DOHH2 (cell line): ENCODE data around the gene UBE2G2.

Experiments
- H3F3A ChIP-seq: fragments of 200-600 bp; sonication (generic), shearing (Covaris generic); 2 replicates; pipeline ENCODE4 v1.6.0; 2016; ENCODE audit warnings: antibody characterized with exemption, mild to moderate bottlenecking; ENCODE audit not compliant: control insufficient read depth, insufficient read depth
- H3K27ac ChIP-seq: fragments of 200-600 bp; sonication (generic); 2 replicates; pipeline ENCODE4 v1.5.1; 2014; ENCODE audit warnings: low read depth, mild to moderate bottlenecking, low read length, moderate library complexity
- H3K27me3 ChIP-seq: fragments of 200-600 bp; sonication (generic); 2 replicates; pipeline ENCODE4 v1.6.1; 2014; ENCODE audit warnings: mild to moderate bottlenecking, low read length, mixed read lengths; ENCODE audit not compliant: control insufficient read depth
- H3K36me3 ChIP-seq: fragments of 200-600 bp; sonication (generic); 2 replicates; pipeline ENCODE4 v1.6.1; 2014; ENCODE audit warnings: mild to moderate bottlenecking, low read length, moderate library complexity, mixed read lengths; ENCODE audit not compliant: control insufficient read depth
- H3K4me1 ChIP-seq: fragments of 200-600 bp; sonication (generic); 2 replicates; pipeline ENCODE4 v1.6.1; 2014; ENCODE audit warnings: mild to moderate bottlenecking, low read length, mixed read lengths; ENCODE audit not compliant: control insufficient read depth
- H3K4me2 ChIP-seq: fragments of 200-600 bp; sonication (generic); 2 replicates; pipeline ENCODE4 v1.6.0; 2014; ENCODE audit warnings: mild to moderate bottlenecking, low read length, moderate library complexity
- H3K4me3 ChIP-seq: fragments of 200-600 bp; sonication (generic); 2 replicates; pipeline ENCODE4 v1.5.1; 2014; ENCODE audit warnings: mild to moderate bottlenecking, low read length, mixed read lengths
- H3K79me2 ChIP-seq: fragments of 200-600 bp; sonication (generic); 2 replicates; pipeline ENCODE4 v1.6.1; 2014; ENCODE audit warnings: mild to moderate bottlenecking, low read length, mixed read lengths; ENCODE audit not compliant: control insufficient read depth
- H3K9me2 ChIP-seq: fragments of 200-600 bp; sonication (generic); replicated peaks from 2 replicates; pipeline ENCODE4 v1.6.1; 2014; ENCODE audit warnings: mild to moderate bottlenecking, low read length, mixed read lengths; ENCODE audit not compliant: control insufficient read depth
- H3K9me3 ChIP-seq: fragments of 200-600 bp; sonication (generic); 2 replicates; pipeline ENCODE4 v1.6.1; 2014; ENCODE audit warnings: antibody characterized with exemption, low read length, mixed read lengths; ENCODE audit not compliant: control insufficient read depth, insufficient read depth
- H4K20me1 ChIP-seq: fragments of 200-600 bp; sonication (generic); 2 replicates; pipeline ENCODE4 v1.6.0; 2014; ENCODE audit warnings: low read depth, mild to moderate bottlenecking, antibody characterized with exemption, low read length, moderate library complexity; ENCODE audit not compliant: control insufficient read depth, insufficient read depth
- EZH2phosphoT487 ChIP-seq: fragments of 200-600 bp; sonication (generic); IDR thresholded peaks from 2 replicates; pipeline ENCODE4 v1.6.1; 2017; ENCODE audit warnings: borderline replicate concordance, mild to moderate bottlenecking, antibody characterized with exemption, low read length, moderate library complexity, mixed read lengths
- TF ChIP-seq, protein P1 (sequence below): fragments of 200-600 bp; sonication (generic); IDR thresholded peaks from one replicate; pipeline ENCODE4 v1.5.1; 2014; ENCODE audit warnings: antibody characterized with exemption, mild to moderate bottlenecking, low read depth, low read length; ENCODE audit not compliant: poor library complexity, severe bottlenecking

Gene UBE2G2

DNA sequence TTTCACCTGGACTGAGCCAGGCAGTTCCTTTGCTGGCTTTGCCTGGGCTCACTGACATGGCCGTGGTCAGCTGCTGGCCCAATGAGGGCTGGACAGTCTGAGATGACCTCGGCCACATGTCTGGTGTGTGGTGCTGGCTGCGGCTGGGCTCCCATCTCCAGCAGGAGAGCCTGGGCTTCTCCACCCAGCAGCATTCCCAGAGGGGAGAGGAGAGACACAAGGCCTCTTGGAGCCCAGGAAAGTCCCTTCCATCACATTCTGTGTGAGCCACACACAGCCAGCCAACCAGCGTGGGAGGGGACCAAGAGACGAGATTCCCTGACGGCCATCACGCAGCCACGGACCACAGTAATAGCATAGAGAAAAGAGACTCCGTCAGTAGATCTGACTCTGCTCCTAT is 37.3 kb upstream of the UBE2G2 start:
- H3K9me3 ChIP-seq, result no peaks in the 10 kb centered on the region
- no peak overlapping the region for H3K4me2 ChIP-seq
- H3K36me3 ChIP-seq, result no peaks in the 10 kb centered on the region
- H3K9me2 ChIP-seq, result no peaks in the 10 kb centered on the region
- no peak overlapping the region for H3K4me3 ChIP-seq
- H3K79me2 ChIP-seq, result no peaks in the 10 kb centered on the region
- no peak for TF ChIP-seq EZH2phosphoT487
- TF ChIP-seq, protein P1, sequence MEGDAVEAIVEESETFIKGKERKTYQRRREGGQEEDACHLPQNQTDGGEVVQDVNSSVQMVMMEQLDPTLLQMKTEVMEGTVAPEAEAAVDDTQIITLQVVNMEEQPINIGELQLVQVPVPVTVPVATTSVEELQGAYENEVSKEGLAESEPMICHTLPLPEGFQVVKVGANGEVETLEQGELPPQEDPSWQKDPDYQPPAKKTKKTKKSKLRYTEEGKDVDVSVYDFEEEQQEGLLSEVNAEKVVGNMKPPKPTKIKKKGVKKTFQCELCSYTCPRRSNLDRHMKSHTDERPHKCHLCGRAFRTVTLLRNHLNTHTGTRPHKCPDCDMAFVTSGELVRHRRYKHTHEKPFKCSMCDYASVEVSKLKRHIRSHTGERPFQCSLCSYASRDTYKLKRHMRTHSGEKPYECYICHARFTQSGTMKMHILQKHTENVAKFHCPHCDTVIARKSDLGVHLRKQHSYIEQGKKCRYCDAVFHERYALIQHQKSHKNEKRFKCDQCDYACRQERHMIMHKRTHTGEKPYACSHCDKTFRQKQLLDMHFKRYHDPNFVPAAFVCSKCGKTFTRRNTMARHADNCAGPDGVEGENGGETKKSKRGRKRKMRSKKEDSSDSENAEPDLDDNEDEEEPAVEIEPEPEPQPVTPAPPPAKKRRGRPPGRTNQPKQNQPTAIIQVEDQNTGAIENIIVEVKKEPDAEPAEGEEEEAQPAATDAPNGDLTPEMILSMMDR, result no peak
- H3K27me3 ChIP-seq, result peaks cover 11% of the 10 kb centered on the region
- H3K4me1 ChIP-seq, result no peaks in the 10 kb centered on the region
- no peak overlapping the region for H3K27ac ChIP-seq
- no peaks in the 10 kb centered on the region for H4K20me1 ChIP-seq
- H3F3A ChIP-seq, result no peaks in the 10 kb centered on the region

DNA sequence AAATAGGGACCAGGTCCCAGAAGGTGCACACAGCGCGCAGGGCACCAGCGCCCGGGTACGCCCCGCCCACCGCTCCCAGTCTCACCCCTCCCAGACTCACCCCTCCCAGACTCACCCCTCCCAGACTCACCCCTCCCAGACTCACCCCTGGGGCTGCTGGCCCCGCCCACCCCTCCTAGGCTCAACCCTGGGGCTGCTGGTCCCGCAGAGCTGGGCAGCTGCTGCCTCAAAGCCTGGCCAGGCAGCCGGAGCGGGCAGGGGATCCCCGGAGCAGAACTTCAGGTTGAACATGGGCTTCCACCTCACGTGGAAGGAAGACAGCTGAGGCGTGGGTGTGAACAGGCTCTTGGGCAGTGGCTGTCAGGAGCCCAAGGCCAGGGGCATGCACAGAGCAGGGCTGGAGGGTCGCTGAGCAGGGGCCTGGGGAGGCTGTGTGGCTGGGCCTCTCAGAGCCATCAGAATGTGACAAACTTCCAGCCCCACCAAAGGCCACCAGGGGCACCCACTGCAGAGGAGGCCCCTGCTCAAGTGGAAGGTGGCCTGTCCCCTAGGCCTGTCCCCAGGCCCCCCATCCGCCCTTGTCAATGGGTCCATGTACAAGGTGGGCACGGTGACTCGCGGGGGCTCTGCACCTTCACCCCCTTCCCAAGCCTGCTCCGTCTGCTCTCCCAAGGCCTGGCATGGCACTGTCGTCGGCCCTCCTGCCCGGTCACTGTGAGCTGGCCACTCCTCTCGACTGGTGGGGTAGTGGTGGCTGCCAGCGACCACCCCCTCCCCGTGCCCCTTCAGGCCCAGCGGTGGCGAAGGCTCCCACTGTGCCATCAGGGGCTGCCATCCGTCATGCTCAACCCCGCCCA is 36.6 kb upstream of the UBE2G2 start:
- Histone ChIP-seq H4K20me1 (no peaks in the 10 kb centered on the region), H3K4me2 (no peak overlapping the region), H3K27me3 (peaks cover 11% of the 10 kb centered on the region), H3K27ac (no peak overlapping the region), H3K4me3 (no peak overlapping the region), H3F3A (no peaks in the 10 kb centered on the region), H3K9me3 (no peaks in the 10 kb centered on the region), H3K4me1 (no peaks in the 10 kb centered on the region), H3K36me3 (no peaks in the 10 kb centered on the region), H3K79me2 (no peaks in the 10 kb centered on the region), H3K9me2 (no peaks in the 10 kb centered on the region)
- TF ChIP-seq EZH2phosphoT487, result no peak
- TF ChIP-seq, protein P1, result no peak

DNA sequence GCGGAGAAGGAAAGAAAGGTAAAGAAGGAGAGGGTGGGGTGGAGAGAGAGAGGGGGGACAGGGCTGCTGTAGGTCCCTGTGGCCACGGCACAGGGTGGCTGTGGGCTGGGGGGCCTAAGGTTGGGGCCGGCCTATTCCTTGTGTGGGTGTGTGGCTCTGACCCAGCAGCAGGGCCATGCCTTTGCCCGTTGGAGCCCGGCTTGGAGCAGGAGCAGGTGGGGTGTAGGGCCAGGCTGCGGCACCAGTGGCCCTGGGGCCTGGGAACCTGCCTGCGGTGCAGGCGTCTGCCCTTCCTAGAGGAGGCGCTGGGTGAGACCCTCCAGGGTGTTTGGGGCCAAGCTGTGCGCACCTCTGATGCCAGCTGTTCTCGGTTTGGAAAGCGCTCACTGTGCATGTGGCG is 35.9 kb upstream of the UBE2G2 start:
- Histone ChIP-seq H4K20me1 (no peaks in the 10 kb centered on the region), H3K27ac (no peak overlapping the region), H3K9me3 (no peaks in the 10 kb centered on the region), H3K36me3 (no peaks in the 10 kb centered on the region), H3K4me1 (no peaks in the 10 kb centered on the region), H3K4me2 (no peak overlapping the region), H3F3A (no peaks in the 10 kb centered on the region), H3K4me3 (no peak overlapping the region), H3K27me3 (peaks cover 11% of the 10 kb centered on the region), H3K79me2 (no peaks in the 10 kb centered on the region), H3K9me2 (no peaks in the 10 kb centered on the region)
- TF ChIP-seq, protein P1, result no peak
- TF ChIP-seq EZH2phosphoT487, result no peak
